Testis (tissue), 3 donors: ENCODE measurements around the gene ACTL9. TPM values are rescaled to one million over a fixed set of nuclear protein-coding genes. Genes with fewer than 3 reads are reported as not detected.

Experiments used
- DNase-seq: peaks from one replicate; pipeline ENCODE4 v3.0.0-alpha.2; 2019
- H3K27ac ChIP-seq, 2 donors: fragments of 200-600 bp; sonication (generic); one replicate each; pipeline ENCODE4 v1.5.1; 2019
- H3K27me3 ChIP-seq: fragments of 200-600 bp; sonication (generic); one replicate; pipeline ENCODE4 v1.5.1; 2019
- H3K36me3 ChIP-seq: fragments of 200-600 bp; sonication (generic); one replicate; pipeline ENCODE4 v1.5.1; 2017; ENCODE audit warnings: low read depth; ENCODE audit errors: missing control alignments
- H3K4me1 ChIP-seq: fragments of 200-600 bp; sonication (generic); one replicate; pipeline ENCODE4 v1.5.1; 2019
- H3K4me3 ChIP-seq, 2 donors: fragments of 200-600 bp; sonication (generic); one replicate each; pipeline ENCODE4 v1.5.1; 2017 to 2019
- H3K9me3 ChIP-seq: fragments of 200-600 bp; sonication (generic); one replicate; pipeline ENCODE4 v1.5.1; 2017
- CTCF ChIP-seq, 3 experiments: fragments of 450-650 bp in 2 of 3; fragments of 200-600 bp in 1 of 3; sonication (generic) in 1 of 3; IDR thresholded peaks; one replicate each; pipeline ENCODE4 v1.5.1; 2016 to 2019; ENCODE audit warnings: antibody characterized with exemption in 3 of 3, mild to moderate bottlenecking in 2 of 3, moderate library complexity in 1 of 3
- POLR2A ChIP-seq: fragments of 450-650 bp; IDR thresholded peaks from one replicate; pipeline ENCODE4 v1.6.1; 2017; ENCODE audit warnings: antibody characterized with exemption, mild to moderate bottlenecking, moderate library complexity
- WGBS, 2 donors: methylation state at CpG; one replicate each; pipeline ENCODE4 v1.1.5; 2018; 5-methylcytosine and 5-hydroxymethylcytosine counted together
- intact Hi-C: fragments of 100-400 bp; cut with DNase I; formaldehyde crosslinking; loops from one replicate; pipeline ENCODE4 v1.15.1; 2023; ENCODE audit warnings: low total_unique reads
- polyA plus RNA-seq: library from polyadenylated mRNA; stranded (reverse); fragments of 350-450 nt; fragmentation: Illumina TruSeq; extraction: RNeasy Lipid Tissue Mini Kit (QIAGEN cat#74804); gene quantifications from one replicate; pipeline ENCODE4 v1.2.3, GENCODE V29; 2014; ENCODE audit warnings: low read depth, low replicate concordance; ENCODE audit not compliant: insufficient read depth
- total RNA-seq, 2 donors: library from RNA; depleted of rRNA; stranded (reverse); fragments of >200 nt; gene quantifications; one replicate each; pipeline ENCODE4 v1.2.3, GENCODE V29; 2016

The ACTL9 gene
- total and polyA plus RNA-seq, 3 donors from 2014 or later = 54.9 to 126 (median 122) TPM

- H3K36me3 ChIP-seq = no peaks in the 10 kb centered on the region
- DNase-seq = no peak
- no peak overlapping the region for H3K4me3 ChIP-seq
- no peaks in the 10 kb centered on the region for H3K4me1 ChIP-seq
- H3K27ac ChIP-seq = no peak overlapping the region
- no peaks in the 10 kb centered on the region for H3K27me3 ChIP-seq
- intact Hi-C loops = no loop called here
- no peak for TF ChIP-seq POLR2A
- TF ChIP-seq CTCF (IDR thresholded peaks at IDR 0.05) = no peak
- WGBS, 2 donors = 36 to 49% methylated on average over 5 of the region's 5 CpGs
- H3K9me3 ChIP-seq = no peaks in the 10 kb centered on the region
Measured at GRCh38 chr19:8702350-8702749, 3.8 kb upstream of the ACTL9 start.

GRCh38 chr19:8700956-8701355 is 2.4 kb upstream of the ACTL9 start:
- no peaks in the 10 kb centered on the region for H3K36me3 ChIP-seq
- WGBS, 2 donors = 87 to 92% methylated on average over 2 of the region's 2 CpGs
- no peaks in the 10 kb centered on the region for H3K4me1 ChIP-seq
- H3K9me3 ChIP-seq = no peaks in the 10 kb centered on the region
- no peak overlapping the region for H3K4me3 ChIP-seq
- no peak overlapping the region for H3K27ac ChIP-seq
- DNase-seq = no peak
- H3K27me3 ChIP-seq = no peaks in the 10 kb centered on the region
- TF ChIP-seq POLR2A = no peak
- TF ChIP-seq CTCF (IDR thresholded peaks at IDR 0.05) = no peak
- intact Hi-C loops = no loop called here

- intact Hi-C loops = no loop called here
- H3K36me3 ChIP-seq = no peaks in the 10 kb centered on the region
- TF ChIP-seq POLR2A (no peak), CTCF (IDR thresholded peaks at IDR 0.05) (no peak)
- no peak overlapping the region for H3K27ac ChIP-seq
- no peaks in the 10 kb centered on the region for H3K9me3 ChIP-seq
- DNase-seq = no peak
- H3K4me3 ChIP-seq = no peak overlapping the region
- H3K4me1 ChIP-seq = no peaks in the 10 kb centered on the region
- no peaks in the 10 kb centered on the region for H3K27me3 ChIP-seq
Measured at GRCh38 chr19:8699908-8700307, 1.3 kb upstream of the ACTL9 start.

- TF ChIP-seq POLR2A = no peak
- TF ChIP-seq CTCF (IDR thresholded peaks at IDR 0.05) = no peak
- no peaks in the 10 kb centered on the region for H3K4me1 ChIP-seq
- 61 to 74% methylated on average over 7 to 42 of the region's 60 CpGs for WGBS, 2 donors
- H3K36me3 ChIP-seq = no peaks in the 10 kb centered on the region
- intact Hi-C loops = no loop called here
- no peak for DNase-seq
- no peak overlapping the region for H3K27ac ChIP-seq
- H3K27me3 ChIP-seq = no peaks in the 10 kb centered on the region
- H3K4me3 ChIP-seq = peak overlapping the region in 1 of 2 donors; percentile 23
- no peaks in the 10 kb centered on the region for H3K9me3 ChIP-seq
Measured at GRCh38 chr19:8697671-8698432, 743 bp downstream of the ACTL9 start.

GRCh38 chr19:8696993-8697392 is 1.6 kb downstream of the ACTL9 start:
- intact Hi-C loops = no loop called here
- no peaks in the 10 kb centered on the region for H3K27me3 ChIP-seq
- H3K9me3 ChIP-seq = no peaks in the 10 kb centered on the region
- H3K36me3 ChIP-seq = no peaks in the 10 kb centered on the region
- 33 to 43% methylated on average over 1 of the region's 1 CpG for WGBS, 2 donors
- H3K4me1 ChIP-seq = no peaks in the 10 kb centered on the region
- no peak for TF ChIP-seq CTCF (IDR thresholded peaks at IDR 0.05)
- no peak for TF ChIP-seq POLR2A
- H3K4me3 ChIP-seq = no peak overlapping the region
- DNase-seq = no peak
- no peak overlapping the region for H3K27ac ChIP-seq
